Measurements from ENCODE around the gene MLLT10.
A peak's percentile ranks its signal among the peaks of the same experiment; 100 is the strongest.
"Not testable (repeated sequence)": the region's sequence is repeated elsewhere in the genome, so short reads cannot be mapped to it uniquely, and the experiment has no call there.

MLLT10 gene

GRCh38 chr10:21570761-21571521 lies 36.9 kb downstream of the MLLT10 start:
- DNase-seq (ENCODE audit: low read depth): no peak
- TF ChIP-seq, protein P1, sequence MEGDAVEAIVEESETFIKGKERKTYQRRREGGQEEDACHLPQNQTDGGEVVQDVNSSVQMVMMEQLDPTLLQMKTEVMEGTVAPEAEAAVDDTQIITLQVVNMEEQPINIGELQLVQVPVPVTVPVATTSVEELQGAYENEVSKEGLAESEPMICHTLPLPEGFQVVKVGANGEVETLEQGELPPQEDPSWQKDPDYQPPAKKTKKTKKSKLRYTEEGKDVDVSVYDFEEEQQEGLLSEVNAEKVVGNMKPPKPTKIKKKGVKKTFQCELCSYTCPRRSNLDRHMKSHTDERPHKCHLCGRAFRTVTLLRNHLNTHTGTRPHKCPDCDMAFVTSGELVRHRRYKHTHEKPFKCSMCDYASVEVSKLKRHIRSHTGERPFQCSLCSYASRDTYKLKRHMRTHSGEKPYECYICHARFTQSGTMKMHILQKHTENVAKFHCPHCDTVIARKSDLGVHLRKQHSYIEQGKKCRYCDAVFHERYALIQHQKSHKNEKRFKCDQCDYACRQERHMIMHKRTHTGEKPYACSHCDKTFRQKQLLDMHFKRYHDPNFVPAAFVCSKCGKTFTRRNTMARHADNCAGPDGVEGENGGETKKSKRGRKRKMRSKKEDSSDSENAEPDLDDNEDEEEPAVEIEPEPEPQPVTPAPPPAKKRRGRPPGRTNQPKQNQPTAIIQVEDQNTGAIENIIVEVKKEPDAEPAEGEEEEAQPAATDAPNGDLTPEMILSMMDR (IDR thresholded peaks at IDR 0.05; ENCODE audit: low read depth, low read length, missing control alignments): no peak
- H3K4me3 ChIP-seq (ENCODE audit: low read depth, low read length): no peak overlapping the region

GRCh38 chr10:21572578-21572977 lies 38.5 kb downstream of the MLLT10 start:
- TF ChIP-seq, protein P1 (IDR thresholded peaks at IDR 0.05; ENCODE audit: low read depth, low read length, missing control alignments): no peak

DNA sequence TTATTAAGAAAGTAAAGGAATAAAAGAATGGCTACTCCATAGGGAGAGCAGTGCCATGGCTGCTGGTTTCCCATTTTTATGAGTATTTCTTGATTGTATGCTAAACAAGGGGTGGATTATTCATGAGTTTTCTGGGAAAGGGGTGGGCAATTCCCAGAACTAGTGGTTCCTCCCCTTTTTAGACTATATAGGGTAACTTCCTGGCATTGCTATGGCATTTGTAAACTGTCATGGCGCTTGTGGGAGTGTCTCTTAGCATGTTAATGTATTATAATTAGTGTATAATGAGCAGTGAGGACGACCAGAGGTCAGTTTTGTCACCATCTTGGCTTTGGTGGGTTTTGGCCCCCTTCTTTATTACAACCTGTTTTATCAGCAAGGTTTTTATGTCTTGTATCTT lies 40.5 kb downstream of the MLLT10 start:
- H3K4me3 ChIP-seq (ENCODE audit: low read depth, low read length); DNase-seq (ENCODE audit: low read depth): not testable (repeated sequence)

More at GRCh38 chr10:21572578-21572977, 38.5 kb downstream of the MLLT10 start:
- H3K4me3 ChIP-seq (ENCODE audit: low read depth, low read length): no peak overlapping the region
- DNase-seq (ENCODE audit: low read depth): no peak

DNA sequence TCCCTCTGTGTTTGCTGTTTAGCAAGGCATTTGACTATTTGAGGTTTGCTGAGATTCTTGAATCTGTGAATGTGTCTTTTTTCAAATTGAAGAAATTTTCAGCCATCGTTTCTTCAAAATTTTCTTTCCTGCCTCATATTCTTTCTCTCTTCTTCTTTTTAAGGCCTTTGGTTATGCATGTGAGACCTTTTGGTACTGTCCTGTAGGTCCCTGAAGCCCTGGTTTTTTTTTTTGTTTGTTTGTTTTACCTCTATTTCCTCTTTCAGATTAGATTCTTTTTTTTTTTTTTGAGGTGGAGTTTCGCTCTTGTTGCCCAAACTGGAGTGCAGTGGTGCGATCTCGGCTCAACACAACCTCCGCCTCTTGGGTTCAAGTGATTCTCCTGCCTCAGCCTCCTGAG lies 45.3 kb downstream of the MLLT10 start:
- no peak overlapping the region for H3K4me3 ChIP-seq (ENCODE audit: low read depth, low read length)
- TF ChIP-seq, protein P1 (IDR thresholded peaks at IDR 0.05; ENCODE audit: low read depth, low read length, missing control alignments): no peak
- peak; percentile 39 for DNase-seq (ENCODE audit: low read depth)

DNA sequence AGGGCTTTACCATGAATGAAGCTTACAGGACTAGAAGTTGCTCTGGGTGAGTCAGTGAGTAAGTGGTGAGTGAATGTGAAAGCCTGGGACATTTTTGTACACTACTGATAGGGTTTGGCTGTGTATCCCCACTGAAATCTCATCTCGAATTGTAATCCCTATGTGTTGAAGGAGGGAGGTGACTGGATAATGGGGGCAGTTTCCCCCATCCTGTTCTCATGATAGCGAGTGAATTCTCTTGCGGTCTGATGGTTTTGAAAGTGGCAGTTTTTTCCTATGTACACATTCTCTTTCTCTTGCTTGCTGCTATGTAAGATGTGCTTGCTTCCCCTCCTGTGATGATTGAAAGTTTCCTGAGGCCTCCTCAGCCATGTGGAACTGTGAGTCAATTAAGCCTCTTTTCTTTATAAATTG lies 47.4 kb downstream of the MLLT10 start:
- peak; percentile 64 for DNase-seq (ENCODE audit: low read depth)
- H3K4me3 ChIP-seq (ENCODE audit: low read depth, low read length): peak overlapping the region; percentile 32; the same call in 1 of the 2 replicates

DNA sequence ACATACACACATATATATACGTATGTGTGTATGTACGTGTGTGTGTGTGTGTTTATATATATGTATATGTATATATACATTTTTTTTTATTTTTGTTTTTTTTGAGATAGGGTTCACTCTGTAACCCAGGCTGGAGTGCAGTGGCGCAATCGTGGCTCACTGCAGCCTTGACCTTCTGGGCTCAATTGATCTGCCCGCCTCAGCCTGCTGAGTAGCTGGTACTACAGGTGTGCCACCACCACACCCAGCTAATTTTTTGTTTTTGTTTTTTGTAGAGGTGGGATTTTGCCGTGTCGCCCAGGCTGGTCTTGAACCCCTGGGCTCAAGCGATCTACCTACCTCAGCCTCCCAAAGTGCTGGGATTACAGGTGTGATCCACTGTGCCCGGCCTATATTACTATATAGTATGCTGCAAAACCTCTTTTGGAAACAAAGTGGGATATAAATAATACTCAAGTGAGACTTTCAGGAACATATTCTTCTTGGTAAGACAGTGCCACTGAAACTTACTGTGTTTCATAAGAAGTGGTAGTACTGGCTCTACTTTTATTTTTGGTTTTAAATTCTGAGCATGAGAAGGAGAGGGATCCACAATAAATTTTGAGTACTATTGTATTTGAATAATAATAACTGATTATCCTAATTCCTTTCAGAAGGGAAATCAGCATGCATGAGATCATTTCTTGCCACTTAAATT lies 51.0 kb downstream of the MLLT10 start:
- H3K4me3 ChIP-seq (ENCODE audit: low read depth, low read length): no peak overlapping the region
- no peak for DNase-seq (ENCODE audit: low read depth)
- TF ChIP-seq, protein P1 (IDR thresholded peaks at IDR 0.05; ENCODE audit: low read depth, low read length, missing control alignments): no peak

GRCh38 chr10:21587391-21587790 lies 53.4 kb downstream of the MLLT10 start:
- no peak overlapping the region for H3K4me3 ChIP-seq (ENCODE audit: low read depth, low read length)
- TF ChIP-seq, protein P1 (IDR thresholded peaks at IDR 0.05; ENCODE audit: low read depth, low read length, missing control alignments): no peak
- DNase-seq (ENCODE audit: low read depth): no peak

- H3K4me3 ChIP-seq (ENCODE audit: low read depth, low read length); DNase-seq (ENCODE audit: low read depth): not testable (repeated sequence)
Observed at GRCh38 chr10:21588159-21588558, 54.1 kb downstream of the MLLT10 start.
